HG02610 (cell line): ENCODE results near the gene USP15.
"Not testable (repeated sequence)": the region's sequence is repeated elsewhere in the genome, so short reads cannot be mapped to it uniquely, and the experiment has no call there.

Source experiments
- ATAC-seq: cut with Tn5 transposase; IDR thresholded peaks from one replicate; pipeline ENCODE4 v1.9.1; 2021; ENCODE audit warnings: mild to moderate bottlenecking, moderate library complexity; ENCODE audit not compliant: unreplicated experiment

The USP15 gene

GRCh38 chr12:62365846-62366245 is 105.6 kb downstream of the USP15 start:
- not testable (repeated sequence) for ATAC-seq

GRCh38 chr12:62368430-62369223 is 108.4 kb downstream of the USP15 start:
- not testable (repeated sequence) for ATAC-seq

- no peak for ATAC-seq
Observed at GRCh38 chr12:62370189-62370588, 110.0 kb downstream of the USP15 start.

- no peak for ATAC-seq
Observed at GRCh38 chr12:62371661-62372060, 111.5 kb downstream of the USP15 start.

- no peak for ATAC-seq
Observed at GRCh38 chr12:62372134-62372533, 111.9 kb downstream of the USP15 start.

GRCh38 chr12:62372825-62373224 is 112.6 kb downstream of the USP15 start:
- ATAC-seq, result no peak

- no peak for ATAC-seq
Observed at GRCh38 chr12:62375603-62376002, 115.4 kb downstream of the USP15 start.

GRCh38 chr12:62379026-62379722 is 119.0 kb downstream of the USP15 start:
- no peak for ATAC-seq

- ATAC-seq, result no peak
Observed at GRCh38 chr12:62379723-62380045, 119.5 kb downstream of the USP15 start.

- no peak for ATAC-seq
Observed at GRCh38 chr12:62382526-62382925, 122.3 kb downstream of the USP15 start.

- no peak for ATAC-seq
Observed at GRCh38 chr12:62396750-62397149, 136.5 kb downstream of the USP15 start.

GRCh38 chr12:62400135-62400534 is 139.9 kb downstream of the USP15 start:
- ATAC-seq, result no peak

GRCh38 chr12:62401631-62402030 is 141.4 kb downstream of the USP15 start:
- no peak for ATAC-seq

- ATAC-seq, result no peak
Observed at GRCh38 chr12:62403031-62403430, 142.8 kb downstream of the USP15 start.

- ATAC-seq, result no peak
Observed at GRCh38 chr12:62407587-62407986, 147.4 kb downstream of the USP15 start.

GRCh38 chr12:62409068-62409467 is 148.9 kb downstream of the USP15 start:
- no peak for ATAC-seq

GRCh38 chr12:62414180-62414579 is 154.0 kb downstream of the USP15 start:
- ATAC-seq, result no peak

- ATAC-seq, result no peak
Observed at GRCh38 chr12:62426089-62426488, 165.9 kb downstream of the USP15 start.

GRCh38 chr12:62429457-62429856 is 169.3 kb downstream of the USP15 start:
- no peak for ATAC-seq

- ATAC-seq, result no peak
Observed at GRCh38 chr12:62434494-62435302, 174.5 kb downstream of the USP15 start.

GRCh38 chr12:62435303-62436163 is 175.3 kb downstream of the USP15 start:
- ATAC-seq, result peak; percentile 87
